WI38 (cell line): ENCODE measurements around the gene ANKRD66.
"Not testable (repeated sequence)": the region's sequence is repeated elsewhere in the genome, so short reads cannot be mapped to it uniquely, and the experiment has no call there.

ENCODE experiments used
- H3K4me3 ChIP-seq: 2 replicates; pipeline ENCODE4 v1.5.1; 2011; ENCODE audit warnings: low read depth, mild to moderate bottlenecking, control low read depth, low read length
- CTCF ChIP-seq: IDR thresholded peaks from 2 replicates; pipeline ENCODE4 v1.5.1; 2012; ENCODE audit warnings: low read depth, mild to moderate bottlenecking, control low read depth, low read length

Gene ANKRD66

DNA sequence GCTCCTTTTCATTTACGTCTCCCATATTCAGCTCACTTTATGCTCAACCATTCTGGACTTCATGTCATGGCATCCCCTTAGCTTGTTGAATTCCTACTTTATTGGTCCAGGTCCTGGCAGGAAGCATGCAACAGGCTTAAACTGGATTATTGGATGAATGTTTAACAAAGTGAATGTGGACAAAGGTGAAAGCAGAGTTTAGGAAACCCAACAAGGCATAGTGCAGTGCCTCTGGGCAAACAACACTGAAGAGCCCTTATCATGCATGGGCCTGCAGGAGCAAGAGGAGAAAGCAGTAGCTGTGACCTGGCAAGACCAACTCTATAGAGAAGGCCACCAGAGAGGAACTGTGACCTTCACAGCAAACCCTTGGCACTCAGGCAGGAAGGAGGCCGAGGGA is 5.3 kb upstream of the ANKRD66 start:
- no peak for TF ChIP-seq CTCF
- H3K4me3 ChIP-seq, result no peak overlapping the region

DNA sequence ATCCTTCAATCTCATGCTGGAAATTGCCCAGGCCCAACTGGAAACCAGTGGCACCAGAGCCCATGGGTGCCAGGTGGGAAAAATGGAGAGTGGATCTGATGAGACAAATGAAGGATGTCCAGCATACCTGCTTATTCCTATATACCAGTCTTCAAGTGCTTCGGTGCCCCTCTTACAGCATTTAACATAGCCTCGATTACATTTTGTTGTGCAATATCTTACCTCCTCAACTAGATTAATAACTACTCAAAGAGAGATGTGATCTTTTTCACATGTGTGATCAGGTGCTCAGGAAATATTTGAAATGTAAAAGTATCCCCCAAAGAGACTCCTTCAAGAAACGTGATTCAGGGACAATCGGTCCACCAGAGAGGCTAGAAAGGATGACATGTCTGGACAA is 4.8 kb upstream of the ANKRD66 start:
- no peak overlapping the region for H3K4me3 ChIP-seq
- TF ChIP-seq CTCF, result no peak

- TF ChIP-seq CTCF, result no peak
Measured at GRCh38 chr6:46743425-46744158, 3.1 kb upstream of the ANKRD66 start.

GRCh38 chr6:46744159-46744725 is 2.5 kb upstream of the ANKRD66 start:
- H3K4me3 ChIP-seq, result not testable (repeated sequence)

More at GRCh38 chr6:46743425-46744158, 3.1 kb upstream of the ANKRD66 start:
- no peak overlapping the region for H3K4me3 ChIP-seq

DNA sequence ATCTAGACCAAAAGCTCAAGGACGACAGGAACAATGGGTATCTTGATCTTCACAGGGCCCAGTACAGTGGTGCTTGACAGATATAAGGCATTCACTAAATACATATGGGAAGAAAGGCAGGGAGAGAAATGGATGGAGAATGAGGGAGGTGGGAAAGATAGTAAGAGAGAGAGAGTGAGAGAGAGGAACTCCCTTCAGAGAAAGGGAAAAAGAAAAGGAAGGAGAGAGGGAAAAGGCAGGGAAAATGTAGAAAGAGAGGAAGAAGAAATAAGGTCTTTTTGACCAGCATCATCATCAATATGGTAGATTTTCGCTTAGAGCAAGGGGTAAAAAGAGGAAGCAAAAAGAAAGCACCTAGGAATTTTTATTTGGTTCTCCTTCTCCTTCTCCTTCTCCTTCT is 760 bp upstream of the ANKRD66 start:
- TF ChIP-seq CTCF, result no peak
- H3K4me3 ChIP-seq, result no peak overlapping the region

GRCh38 chr6:46748940-46749503 is 2.3 kb downstream of the ANKRD66 start:
- no peak for TF ChIP-seq CTCF
- no peak overlapping the region for H3K4me3 ChIP-seq

DNA sequence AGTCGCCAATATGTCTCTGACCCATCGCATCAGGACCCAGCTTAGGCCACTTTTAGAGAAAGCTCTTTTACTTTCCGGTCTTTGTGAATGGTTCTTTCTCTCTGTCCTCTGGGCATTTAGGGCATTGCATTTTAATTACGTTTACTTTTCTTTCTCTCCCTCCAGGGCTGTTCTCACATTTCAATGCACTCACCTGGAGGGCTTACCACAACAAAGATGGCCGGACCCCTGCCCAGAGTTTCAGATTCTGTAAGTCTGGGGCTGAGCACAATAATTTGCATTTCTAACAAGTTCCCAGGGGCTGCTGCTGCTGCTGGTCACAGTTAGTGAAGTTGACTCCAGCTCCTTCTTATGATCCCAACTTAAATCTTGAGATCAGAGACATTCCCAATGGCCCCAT is 3.0 kb downstream of the ANKRD66 start:
- H3K4me3 ChIP-seq, result no peak overlapping the region
- TF ChIP-seq CTCF, result no peak

- no peak overlapping the region for H3K4me3 ChIP-seq
- TF ChIP-seq CTCF, result no peak
Measured at GRCh38 chr6:46751658-46752057, 4.9 kb downstream of the ANKRD66 start.
